ENCODE results near the gene ISG20L2. TPM values are rescaled to one million over a fixed set of nuclear protein-coding genes. Genes with fewer than 3 reads are reported as not detected.

ISG20L2 gene
- total RNA-seq: 10 to 100 TPM; 10.8 to 38.8 (median 22.9) TPM

DNA sequence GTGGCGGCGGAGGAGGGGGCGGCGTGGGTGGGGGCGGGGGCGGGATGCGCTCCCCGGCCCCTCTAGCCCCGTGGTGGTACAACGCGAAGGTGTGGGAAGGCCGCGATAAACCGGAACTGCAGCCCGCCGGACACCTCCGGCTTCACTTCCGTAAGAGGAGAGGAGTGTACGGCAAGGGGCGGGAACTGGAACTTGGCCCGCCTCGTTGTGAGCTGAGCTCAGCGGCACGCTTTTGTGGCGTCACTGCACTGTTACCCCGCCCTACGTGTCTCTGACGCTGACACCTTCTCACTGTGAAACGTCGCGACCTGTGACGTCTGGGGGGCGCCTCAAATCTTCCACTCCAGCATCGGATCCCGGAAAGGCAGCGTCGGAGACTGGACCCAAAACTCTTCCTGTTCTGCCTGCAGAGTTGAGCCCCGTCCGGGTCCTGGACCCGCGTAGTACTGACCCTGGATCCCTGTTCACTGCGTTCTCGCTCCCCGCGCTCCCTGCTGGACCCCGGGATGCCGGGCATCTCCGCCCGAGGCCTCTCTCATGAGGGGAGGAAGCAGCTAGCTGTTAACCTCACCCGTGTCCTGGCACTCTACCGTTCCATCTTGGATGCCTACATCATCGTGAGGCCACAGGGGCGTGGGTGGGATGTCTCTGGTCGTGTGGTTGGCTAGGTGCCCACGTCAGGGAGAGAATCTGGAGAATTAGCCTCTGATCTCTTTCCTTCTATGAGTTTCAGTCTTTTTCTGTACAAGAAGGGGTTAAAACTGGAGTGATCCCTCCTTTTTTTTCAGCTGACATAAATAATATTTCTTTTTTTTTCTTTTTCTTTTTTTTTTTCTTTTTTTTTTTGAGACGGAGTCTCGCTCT, at the start of gene ISG20L2:
Gene ISG20L2, minus strand, starts transcription at position 168 of the 864 bp plus-strand sequence. CDS start 1,114 bp downstream, outside the sequence.
- Histone ChIP-seq H3K4me1 (peaks cover 40 to 48% (median 42%) of the 10 kb centered on the region in 4 donors), H3K27ac (peak within 1 kb of the TSS; percentile 95 to 99 (median 98)), H3K9me3 (no peaks in the 10 kb centered on the region), H3K36me3 (peaks cover 2 to 30% (median 17%) of the 10 kb centered on the region in 4 donors), H3K27me3 (no peaks in the 10 kb centered on the region), H3K4me3 (peak within 1 kb of the TSS; percentile 68 to 83 (median 77))
- ATAC-seq (ENCODE audit: low FRiP score in 2 of 2): peak; percentile 96 to 97
- peak; percentile 87 to 99 for DNase-seq
- 3% methylated on average over 23 to 45 of the region's 57 CpGs for WGBS, 2 donors
- TF ChIP-seq EP300 (IDR thresholded peaks at IDR 0.05) (peak in 1 of 4 donors; percentile 36), POLR2AphosphoS5 (IDR thresholded peaks at IDR 0.05) (peak; percentile 83 to 89), CTCF (IDR thresholded peaks at IDR 0.05) (peak in 3 of 6 experiments; percentile 10 to 18 (median 11)), POLR2A (IDR thresholded peaks at IDR 0.05) (peak in 2 of 4 donors; percentile 61 to 68)

- WGBS, 2 donors: 27 to 28% methylated on average over 1 of the region's 1 CpG
- no peaks in the 10 kb centered on the region for H3K9me3 ChIP-seq
- H3K36me3 ChIP-seq: peaks cover 0 to 18% (median 2%) of the 10 kb centered on the region in 4 donors
- no peak overlapping the region for H3K4me3 ChIP-seq
- no peaks in the 10 kb centered on the region for H3K27me3 ChIP-seq
- H3K4me1 ChIP-seq: peaks cover 17 to 34% (median 24%) of the 10 kb centered on the region in 4 donors
- TF ChIP-seq POLR2A (IDR thresholded peaks at IDR 0.05): no peak
- TF ChIP-seq CTCF (IDR thresholded peaks at IDR 0.05): no peak
- TF ChIP-seq EP300 (IDR thresholded peaks at IDR 0.05): no peak
- TF ChIP-seq POLR2AphosphoS5 (IDR thresholded peaks at IDR 0.05): no peak
- no peak for DNase-seq
- ATAC-seq (ENCODE audit: low FRiP score in 2 of 2): no peak
- H3K27ac ChIP-seq: peak overlapping the region in 1 of 4 donors; percentile 6
These were observed 49.0 kb upstream of the ISG20L2 start for GRCh38 chr1:156777573-156777972.

- Histone ChIP-seq H3K9me3 (no peaks in the 10 kb centered on the region), H3K4me1 (peaks cover 16 to 31% (median 24%) of the 10 kb centered on the region in 4 donors), H3K36me3 (peaks cover 0 to 15% (median 0%) of the 10 kb centered on the region in 4 donors), H3K27me3 (no peaks in the 10 kb centered on the region), H3K27ac (peak overlapping the region in 1 of 4 donors; percentile 6), H3K4me3 (no peak overlapping the region)
- no peak for TF ChIP-seq EP300 (IDR thresholded peaks at IDR 0.05)
- no peak for TF ChIP-seq POLR2A (IDR thresholded peaks at IDR 0.05)
- no peak for TF ChIP-seq POLR2AphosphoS5 (IDR thresholded peaks at IDR 0.05)
- TF ChIP-seq CTCF (IDR thresholded peaks at IDR 0.05): no peak
- no peak for DNase-seq
- WGBS, 2 donors: 63 to 75% methylated on average over 4 of the region's 4 CpGs
- no peak for ATAC-seq (ENCODE audit: low FRiP score in 2 of 2)
These were observed 48.4 kb upstream of the ISG20L2 start for GRCh38 chr1:156776942-156777341.

DNA sequence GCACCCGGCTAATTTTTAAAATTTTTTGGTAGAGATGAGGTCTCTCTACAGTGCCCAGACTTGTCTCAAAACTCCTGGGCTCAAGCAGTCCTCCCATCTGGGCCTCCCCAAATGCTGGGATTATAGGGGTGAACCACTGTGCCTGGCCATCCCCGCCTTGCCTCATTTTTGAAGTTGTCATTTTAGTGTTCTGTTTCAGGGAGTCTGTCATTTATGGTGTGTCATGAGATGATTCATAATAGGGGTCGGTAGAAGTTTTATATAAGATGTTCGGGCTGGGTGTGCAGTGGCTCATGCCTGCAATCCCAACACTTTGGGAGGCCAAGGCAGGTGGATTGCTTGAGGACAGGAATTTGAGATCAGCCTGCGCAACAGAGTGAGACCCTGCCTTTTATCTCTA, 47.2 kb upstream of the ISG20L2 start:
- 86 to 88% methylated on average over 5 of the region's 5 CpGs for WGBS, 2 donors
- TF ChIP-seq POLR2AphosphoS5 (IDR thresholded peaks at IDR 0.05) (no peak), CTCF (IDR thresholded peaks at IDR 0.05) (no peak), POLR2A (IDR thresholded peaks at IDR 0.05) (no peak), EP300 (IDR thresholded peaks at IDR 0.05) (no peak)
- ATAC-seq (ENCODE audit: low FRiP score in 2 of 2): no peak

More for the DNA sequence above, 47.2 kb upstream of the ISG20L2 start:
- no peak for DNase-seq
- Histone ChIP-seq H3K36me3 (peaks cover 0 to 17% (median 0%) of the 10 kb centered on the region in 4 donors), H3K4me1 (peaks cover 13 to 34% (median 26%) of the 10 kb centered on the region in 4 donors), H3K27ac (no peak overlapping the region), H3K27me3 (no peaks in the 10 kb centered on the region), H3K9me3 (no peaks in the 10 kb centered on the region), H3K4me3 (no peak overlapping the region)
